ENCODE data around the gene KRTAP10-1. TPM values are rescaled to one million over a fixed set of nuclear protein-coding genes. Genes with fewer than 3 reads are reported as not detected.

Gene KRTAP10-1
- polyA plus RNA-seq, 2 of the 4 experiments (the other 2 are of a cell fraction): not detected

GRCh38 chr21:44492567-44493385 lies 47.2 kb downstream of the KRTAP10-1 start:
- TF ChIP-seq BCL3 (IDR thresholded peaks at IDR 0.05): no peak
- 74% methylated on average over 9 of the region's 9 CpGs for WGBS (ENCODE audit: missing lambda C conversion rate)
- no peak for ATAC-seq
- Histone ChIP-seq H3K9me3 (peaks cover 7% of the 10 kb centered on the region; the same call in 2 of the 3 replicates), H3K27ac (no peak overlapping the region), H3K4me1 (no peaks in the 10 kb centered on the region), H3K4me2 (no peak overlapping the region), H3K4me3 (no peak overlapping the region)
- ChIA-PET POLR2A (no interaction called here), CTCF (interaction anchor here (3.6 kb wide), 1 partner anchor 12 kb away, joined by 12 read pairs; no protein-coding TSS in a partner anchor)
- no peak for FAIRE-seq
- no peak for DNase-seq (ENCODE audit: low read depth in 1 of 2, low spot score in 1 of 2)

GRCh38 chr21:44490816-44491215 lies 49.2 kb downstream of the KRTAP10-1 start:
- ATAC-seq (no peak), FAIRE-seq (no peak)
- CTCF ChIA-PET: interaction anchor here (1.3 kb wide), 1 partner anchor 10 kb away, joined by 3 read pairs; no protein-coding TSS in a partner anchor

GRCh38 chr21:44490405-44490804 lies 49.6 kb downstream of the KRTAP10-1 start:
- Histone ChIP-seq H3K4me1 (no peaks in the 10 kb centered on the region), H3K4me3 (no peak overlapping the region), H3K9me3 (peaks cover 7% of the 10 kb centered on the region; the same call in 2 of the 3 replicates), H3K27ac (no peak overlapping the region), H3K4me2 (no peak overlapping the region)
- ChIA-PET POLR2A (no interaction called here), CTCF (interaction anchor here (1.3 kb wide), 1 partner anchor 10 kb away, joined by 3 read pairs; no protein-coding TSS in a partner anchor)
- DNase-seq (ENCODE audit: low read depth in 1 of 2, low spot score in 1 of 2) (no peak), ATAC-seq (no peak), FAIRE-seq (no peak)
- 98% methylated on average over 18 of the region's 19 CpGs for WGBS (ENCODE audit: missing lambda C conversion rate)
- TF ChIP-seq BHLHE40 (IDR thresholded peaks at IDR 0.05; ENCODE audit: low read depth, low read length) (no peak), RCOR1 (IDR thresholded peaks at IDR 0.05; ENCODE audit: low read depth, low read length) (no peak), HOXB5 (CRISPR knock-in tag; IDR thresholded peaks at IDR 0.05) (no peak), GATA3 (IDR thresholded peaks at IDR 0.05; ENCODE audit: borderline replicate concordance) (no peak), FOSL2 (IDR thresholded peaks at IDR 0.05) (no peak), FOSL2 (CRISPR knock-in tag; IDR thresholded peaks at IDR 0.05) (no peak), ZC3H11A (IDR thresholded peaks at IDR 0.05) (no peak), ESRRA (IDR thresholded peaks at IDR 0.05; ENCODE audit: borderline replicate concordance, low read length) (no peak)

More at GRCh38 chr21:44490816-44491215, 49.2 kb downstream of the KRTAP10-1 start:
- Histone ChIP-seq H3K4me1 (no peaks in the 10 kb centered on the region), H3K9me3 (peaks cover 7% of the 10 kb centered on the region; the same call in 2 of the 3 replicates), H3K4me3 (no peak overlapping the region), H3K27ac (no peak overlapping the region), H3K4me2 (no peak overlapping the region)
- no peak for DNase-seq (ENCODE audit: low read depth in 1 of 2, low spot score in 1 of 2)
- POLR2A ChIA-PET: no interaction called here
- WGBS (ENCODE audit: missing lambda C conversion rate): 86% methylated on average over 8 of the region's 9 CpGs
- TF ChIP-seq POLR2AphosphoS2 (conservative IDR thresholded peaks at IDR 0.05; ENCODE audit: low read length) (no peak), KDM5A (IDR thresholded peaks at IDR 0.05) (no peak), FOSB (CRISPR knock-in tag; IDR thresholded peaks at IDR 0.05) (no peak), HOXB13 (CRISPR knock-in tag; IDR thresholded peaks at IDR 0.05; ENCODE audit: low read depth) (no peak), CTCF (IDR thresholded peaks at IDR 0.05) (no peak), NR3C1 (IDR thresholded peaks at IDR 0.05) (no peak)

- no peak overlapping the region for H3K4me2 ChIP-seq
- 46% methylated on average over 7 of the region's 7 CpGs for WGBS (ENCODE audit: missing lambda C conversion rate)
- H3K4me3 ChIP-seq: no peak overlapping the region
- H3K9me3 ChIP-seq: peaks cover 7% of the 10 kb centered on the region; the same call in 2 of the 3 replicates
- no peaks in the 10 kb centered on the region for H3K4me1 ChIP-seq
- TF ChIP-seq JUNB (IDR thresholded peaks at IDR 0.05) (no peak), HEYL (CRISPR knock-in tag; IDR thresholded peaks at IDR 0.05) (no peak), HOXA7 (CRISPR knock-in tag; IDR thresholded peaks at IDR 0.05) (no peak), ZFP36 (IDR thresholded peaks at IDR 0.05; ENCODE audit: borderline replicate concordance, partially characterized antibody) (no peak), ESRRA (IDR thresholded peaks at IDR 0.05; ENCODE audit: borderline replicate concordance, low read length) (no peak), SREBF2 (IDR thresholded peaks at IDR 0.05) (no peak), JUN (IDR thresholded peaks at IDR 0.05) (no peak)
- FAIRE-seq (no peak), DNase-seq (ENCODE audit: low read depth in 1 of 2, low spot score in 1 of 2) (no peak), ATAC-seq (no peak)
- no peak overlapping the region for H3K27ac ChIP-seq
- CTCF ChIA-PET: interaction anchor here (0.7 to 0.8 kb wide), 2 partner anchors 207 to 230 kb away, joined by 4 read pairs; partner anchors contain the start of gene KRTAP10-12
- POLR2A ChIA-PET: no interaction called here
These were observed 50.0 kb downstream of the KRTAP10-1 start for GRCh38 chr21:44489962-44490361.

Data from A549 (cell line).